Bronchial epithelial cell (primary cell): ENCODE measurements around the gene ABLIM2. TPM values are rescaled to one million over a fixed set of nuclear protein-coding genes. Genes with fewer than 3 reads are reported as not detected.

Experiments
- DNase-seq: peaks from one replicate; pipeline ENCODE4 v3.0.0-alpha.2; 2010; ENCODE audit warnings: low read depth
- FAIRE-seq: peaks from 2 replicates; lab custom pipeline; 2011; peaks lifted over from hg19 to GRCh38; lab: Jason Lieb, UNC
- H3K27me3 ChIP-seq: 2 replicates; pipeline ENCODE4 v1.5.1; 2011; ENCODE audit warnings: low read length; ENCODE audit not compliant: control insufficient read depth, insufficient read depth
- H3K36me3 ChIP-seq: 2 replicates; pipeline ENCODE4 v1.5.1; 2011; ENCODE audit warnings: low read length; ENCODE audit not compliant: control insufficient read depth, insufficient read depth
- H3K4me3 ChIP-seq: 2 replicates; pipeline ENCODE4 v1.5.1; 2011; ENCODE audit warnings: mild to moderate bottlenecking, low read depth, low read length, control low read depth
- total RNA-seq: library from RNA; depleted of rRNA; stranded (reverse); fragments of >200 nt; gene quantifications from 2 replicates; pipeline ENCODE4 v1.2.1, GENCODE V29; 2014
- TF ChIP-seq, protein P1 (sequence below): IDR thresholded peaks from 2 replicates; pipeline ENCODE4 v1.5.1; 2011; ENCODE audit warnings: mild to moderate bottlenecking, moderate library complexity, low read length, control low read depth, inconsistent platforms; ENCODE audit not compliant: insufficient read depth, severe bottlenecking

ABLIM2 gene
- total RNA-seq, 1 donor from 2014 or later = 1.1 TPM

DNA sequence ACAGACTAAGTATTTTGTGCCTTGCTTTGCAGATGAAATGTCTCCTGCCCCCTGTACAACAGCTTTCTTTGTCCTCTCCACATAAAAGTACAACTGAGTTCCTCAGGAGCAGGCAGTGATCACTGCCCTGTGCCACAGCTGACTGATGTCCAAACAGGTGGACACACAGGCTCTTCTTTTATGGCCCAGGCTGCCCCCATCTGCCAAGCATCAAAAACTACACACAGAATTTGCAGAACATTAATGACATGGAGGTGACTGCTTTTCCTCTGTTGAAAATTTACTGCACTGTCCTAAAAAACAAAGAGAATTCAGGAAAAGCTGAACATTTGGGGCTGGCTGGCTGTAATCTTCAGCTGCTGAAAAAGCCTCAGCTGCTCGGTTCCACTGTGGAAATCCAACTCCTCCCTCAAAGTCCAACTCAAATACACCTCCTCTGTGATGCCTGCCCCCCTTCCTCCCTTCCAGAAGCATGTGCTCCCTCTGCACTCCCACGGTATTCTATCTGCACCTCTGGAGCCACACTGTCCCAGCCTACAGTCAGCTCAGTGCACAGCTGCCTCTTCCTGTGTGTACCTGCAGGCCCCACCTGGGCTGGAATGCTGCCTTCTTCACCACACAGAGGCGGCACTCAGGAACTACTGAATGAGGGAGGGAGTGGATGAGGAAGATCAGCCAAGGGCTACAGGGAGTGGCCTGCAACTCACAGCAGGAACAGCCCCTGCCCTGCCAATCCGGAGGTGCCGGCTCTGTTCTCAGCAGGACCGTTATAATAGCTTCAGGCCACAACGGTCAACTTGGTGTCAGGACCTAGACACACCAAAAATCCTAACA lies 229.3 kb downstream of the ABLIM2 start:
- no peak overlapping the region for H3K4me3 ChIP-seq
- DNase-seq (peak; percentile 88), FAIRE-seq (no peak)
- TF ChIP-seq, protein P1, sequence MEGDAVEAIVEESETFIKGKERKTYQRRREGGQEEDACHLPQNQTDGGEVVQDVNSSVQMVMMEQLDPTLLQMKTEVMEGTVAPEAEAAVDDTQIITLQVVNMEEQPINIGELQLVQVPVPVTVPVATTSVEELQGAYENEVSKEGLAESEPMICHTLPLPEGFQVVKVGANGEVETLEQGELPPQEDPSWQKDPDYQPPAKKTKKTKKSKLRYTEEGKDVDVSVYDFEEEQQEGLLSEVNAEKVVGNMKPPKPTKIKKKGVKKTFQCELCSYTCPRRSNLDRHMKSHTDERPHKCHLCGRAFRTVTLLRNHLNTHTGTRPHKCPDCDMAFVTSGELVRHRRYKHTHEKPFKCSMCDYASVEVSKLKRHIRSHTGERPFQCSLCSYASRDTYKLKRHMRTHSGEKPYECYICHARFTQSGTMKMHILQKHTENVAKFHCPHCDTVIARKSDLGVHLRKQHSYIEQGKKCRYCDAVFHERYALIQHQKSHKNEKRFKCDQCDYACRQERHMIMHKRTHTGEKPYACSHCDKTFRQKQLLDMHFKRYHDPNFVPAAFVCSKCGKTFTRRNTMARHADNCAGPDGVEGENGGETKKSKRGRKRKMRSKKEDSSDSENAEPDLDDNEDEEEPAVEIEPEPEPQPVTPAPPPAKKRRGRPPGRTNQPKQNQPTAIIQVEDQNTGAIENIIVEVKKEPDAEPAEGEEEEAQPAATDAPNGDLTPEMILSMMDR = peak; percentile 25
- no peaks in the 10 kb centered on the region for H3K27me3 ChIP-seq
- H3K36me3 ChIP-seq = no peaks in the 10 kb centered on the region

DNA sequence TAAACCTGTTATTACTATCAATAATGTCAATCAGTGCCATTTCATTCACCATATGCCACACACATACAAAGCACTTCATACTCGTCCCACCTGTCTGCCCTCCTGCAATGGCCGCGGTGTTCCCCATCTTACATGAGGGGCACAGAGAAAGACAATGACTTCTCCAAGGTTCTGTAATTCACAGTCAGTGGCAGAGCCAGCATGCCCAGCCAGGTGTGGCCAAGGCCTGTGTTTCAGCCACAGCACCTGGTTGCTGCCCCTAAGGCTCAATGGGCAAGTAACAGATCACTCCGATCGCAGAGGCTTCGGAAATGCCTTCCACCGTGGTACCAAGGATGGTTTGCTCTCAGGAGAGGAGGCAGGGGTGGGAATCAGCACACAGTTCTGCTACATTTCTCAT lies 229.9 kb downstream of the ABLIM2 start:
- FAIRE-seq (no peak), DNase-seq (no peak)
- H3K4me3 ChIP-seq = no peak overlapping the region
- TF ChIP-seq, protein P1 = no peak
- no peaks in the 10 kb centered on the region for H3K36me3 ChIP-seq
- H3K27me3 ChIP-seq = no peaks in the 10 kb centered on the region

DNA sequence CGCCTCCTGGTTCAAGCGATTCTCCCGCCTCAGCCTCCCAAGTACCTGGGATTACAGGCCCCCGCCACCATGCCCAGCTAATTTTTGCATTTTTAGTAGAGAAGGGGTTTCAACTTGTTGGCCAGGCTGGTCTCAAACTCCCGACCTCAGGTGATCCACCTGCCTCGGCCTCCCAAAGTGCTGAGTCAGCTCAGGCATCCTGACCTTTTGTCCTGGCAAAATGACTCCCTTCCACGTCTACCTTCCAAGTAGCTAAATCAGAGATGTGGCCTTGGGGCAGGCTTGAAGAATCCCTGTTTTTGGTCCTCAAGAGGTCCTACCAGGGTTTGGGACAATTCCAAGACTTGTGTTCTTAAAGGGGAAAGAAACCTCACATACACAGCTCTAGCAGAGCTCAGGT lies 231.8 kb downstream of the ABLIM2 start:
- TF ChIP-seq, protein P1 = no peak
- Histone ChIP-seq H3K4me3 (no peak overlapping the region), H3K36me3 (no peaks in the 10 kb centered on the region), H3K27me3 (no peaks in the 10 kb centered on the region)
- no peak for FAIRE-seq
- no peak for DNase-seq

DNA sequence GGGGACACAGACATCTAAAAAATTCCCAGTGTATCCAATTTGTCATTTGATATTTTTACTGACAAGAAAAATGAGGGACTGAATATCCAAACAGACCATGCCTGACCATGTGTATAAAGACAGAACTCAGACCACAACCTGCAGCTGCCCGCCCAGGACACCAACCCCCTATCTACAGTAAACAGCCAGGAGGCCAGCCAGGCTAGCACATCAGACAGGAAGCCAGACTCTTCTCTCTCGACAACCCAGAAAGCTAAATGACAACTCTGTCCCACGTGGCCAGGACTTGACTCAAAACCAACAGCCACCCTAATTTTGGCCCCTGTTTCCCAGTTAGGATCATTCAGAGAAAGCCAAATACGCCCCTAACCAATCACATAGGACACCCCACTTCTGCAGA lies 234.0 kb downstream of the ABLIM2 start:
- TF ChIP-seq, protein P1 = no peak
- no peak for FAIRE-seq
- H3K27me3 ChIP-seq = no peaks in the 10 kb centered on the region
- no peak overlapping the region for H3K4me3 ChIP-seq
- no peak for DNase-seq
- no peaks in the 10 kb centered on the region for H3K36me3 ChIP-seq

DNA sequence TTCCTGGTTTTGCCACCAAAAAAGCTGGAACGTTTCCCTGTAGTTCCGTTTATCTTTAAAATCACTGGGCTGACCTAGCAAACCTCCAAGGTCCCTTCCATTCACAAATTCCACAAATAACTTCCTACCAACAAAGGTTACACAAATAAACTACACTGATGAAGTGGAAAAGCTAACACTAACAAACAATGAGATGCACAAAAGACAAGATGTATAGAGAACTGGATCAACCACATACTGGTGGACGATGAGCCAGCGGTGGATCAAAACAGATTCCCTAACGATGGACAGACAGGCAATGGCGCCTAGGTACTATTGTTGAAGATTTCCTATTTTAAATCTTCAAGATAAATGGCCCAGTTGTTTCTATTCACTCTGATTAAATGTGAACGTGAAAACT lies 234.4 kb downstream of the ABLIM2 start:
- H3K36me3 ChIP-seq = no peaks in the 10 kb centered on the region
- no peaks in the 10 kb centered on the region for H3K27me3 ChIP-seq
- FAIRE-seq (no peak), DNase-seq (no peak)
- H3K4me3 ChIP-seq = no peak overlapping the region
- TF ChIP-seq, protein P1 = no peak
